Stimulated activated CD4-positive, alpha-beta T cell treated with anti-CD3 and anti-CD28 coated beads, Interleukin-1b, Interleukin-23, amount 100 ng/mL, for 1 hour (primary cell): Measurements from ENCODE around the gene PARD3B.

Source experiments
- DNase-seq, 2 donors: peaks; one replicate each; pipeline ENCODE4 v3.0.0-alpha.2; 2020; ENCODE audit warnings: low read depth in 2 of 2

PARD3B gene

GRCh38 chr2:205055251-205055650 lies 510.0 kb downstream of the PARD3B start:
- DNase-seq: no peak

GRCh38 chr2:205056151-205056561 lies 510.9 kb downstream of the PARD3B start:
- DNase-seq: no peak

- DNase-seq: no peak
These were observed 513.1 kb downstream of the PARD3B start for GRCh38 chr2:205058409-205058808.

- DNase-seq: no peak
These were observed 515.0 kb downstream of the PARD3B start for GRCh38 chr2:205060269-205060668.

GRCh38 chr2:205066081-205066480 lies 520.8 kb downstream of the PARD3B start:
- DNase-seq: no peak

GRCh38 chr2:205069928-205070327 lies 524.7 kb downstream of the PARD3B start:
- DNase-seq: no peak

- DNase-seq: no peak
These were observed 525.6 kb downstream of the PARD3B start for GRCh38 chr2:205070889-205071288.

GRCh38 chr2:205073433-205074020 lies 528.3 kb downstream of the PARD3B start:
- no peak for DNase-seq

- DNase-seq: no peak
These were observed 531.1 kb downstream of the PARD3B start for GRCh38 chr2:205076405-205076804.

- no peak for DNase-seq
These were observed 531.9 kb downstream of the PARD3B start for GRCh38 chr2:205077159-205077558.

GRCh38 chr2:205078762-205079161 lies 533.5 kb downstream of the PARD3B start:
- DNase-seq: no peak

- DNase-seq: no peak
These were observed 533.9 kb downstream of the PARD3B start for GRCh38 chr2:205079173-205079572.

GRCh38 chr2:205086662-205087061 lies 541.4 kb downstream of the PARD3B start:
- DNase-seq: no peak

GRCh38 chr2:205087862-205088261 lies 542.6 kb downstream of the PARD3B start:
- no peak for DNase-seq

- DNase-seq: no peak
These were observed 544.7 kb downstream of the PARD3B start for GRCh38 chr2:205089958-205090357.

GRCh38 chr2:205091411-205091810 lies 546.1 kb downstream of the PARD3B start:
- DNase-seq: no peak

GRCh38 chr2:205094031-205094430 lies 548.8 kb downstream of the PARD3B start:
- no peak for DNase-seq

- DNase-seq: no peak
These were observed 558.4 kb downstream of the PARD3B start for GRCh38 chr2:205103699-205104098.

- DNase-seq: no peak
These were observed 562.5 kb downstream of the PARD3B start for GRCh38 chr2:205107810-205108209.

- DNase-seq: no peak
These were observed 570.2 kb downstream of the PARD3B start for GRCh38 chr2:205115511-205115910.

GRCh38 chr2:205117125-205117524 lies 571.9 kb downstream of the PARD3B start:
- DNase-seq: no peak

- no peak for DNase-seq
These were observed 573.9 kb downstream of the PARD3B start for GRCh38 chr2:205119136-205119535.

- DNase-seq: no peak
These were observed 583.5 kb downstream of the PARD3B start for GRCh38 chr2:205128726-205129125.

GRCh38 chr2:205129531-205129930 lies 584.3 kb downstream of the PARD3B start:
- no peak for DNase-seq
